Testis (tissue), 2 donors: ENCODE results near the gene CLEC20A.

ENCODE experiments used
- CTCF ChIP-seq, 3 experiments: fragments of 450-650 bp in 2 of 3; fragments of 200-600 bp in 1 of 3; sonication (generic) in 1 of 3; IDR thresholded peaks; one replicate each; pipeline ENCODE4 v1.5.1; 2016 to 2019; ENCODE audit warnings: antibody characterized with exemption in 3 of 3, mild to moderate bottlenecking in 2 of 3, moderate library complexity in 1 of 3
- POLR2A ChIP-seq: fragments of 450-650 bp; IDR thresholded peaks from one replicate; pipeline ENCODE4 v1.6.1; 2017; ENCODE audit warnings: antibody characterized with exemption, mild to moderate bottlenecking, moderate library complexity

GRCh38 chr1:178497903-178498478 is 1.2 kb upstream of the CLEC20A start:
- TF ChIP-seq POLR2A (no peak), CTCF (IDR thresholded peaks at IDR 0.05) (no peak)
